Activated CD4-positive, alpha-beta T cell treated with anti-CD3 and anti-CD28 coated beads, Interleukin-10, Interleukin-2, amounts not matched to agents 100 ng/mL and 50 ng/mL, durations not matched to agents 16 hours and 8 hours (primary cell): ENCODE results near the gene IRF2.

Source experiments
- DNase-seq: peaks from one replicate; pipeline ENCODE4 v3.0.0-alpha.2; 2020

IRF2 gene

GRCh38 chr4:184474263-184475095 is at the start of gene IRF2:
Gene IRF2 (minus strand): TSS chr4:184474550. CDS start chr4:184429064, 45,486 bp downstream.
- peak; percentile 99 for DNase-seq

DNA sequence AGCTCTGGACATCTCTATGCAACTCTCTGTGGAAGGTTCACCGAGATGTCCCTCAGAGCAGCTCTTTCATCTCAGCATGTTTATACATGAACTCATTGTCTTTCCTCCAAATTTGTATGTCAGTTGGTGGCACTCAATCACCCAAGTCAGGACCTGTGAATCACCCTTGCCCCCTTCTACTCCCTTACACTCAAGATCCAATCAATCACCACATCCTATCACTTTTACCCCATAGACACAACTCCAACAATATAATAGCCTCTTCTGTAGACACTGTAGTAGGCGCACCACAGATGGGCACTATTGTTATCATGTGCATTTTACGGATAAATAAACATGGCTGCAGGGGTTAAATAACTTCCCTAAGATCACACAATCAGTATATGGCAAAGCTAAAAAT is 41.3 kb upstream of the IRF2 start:
- peak; percentile 43 for DNase-seq

DNA sequence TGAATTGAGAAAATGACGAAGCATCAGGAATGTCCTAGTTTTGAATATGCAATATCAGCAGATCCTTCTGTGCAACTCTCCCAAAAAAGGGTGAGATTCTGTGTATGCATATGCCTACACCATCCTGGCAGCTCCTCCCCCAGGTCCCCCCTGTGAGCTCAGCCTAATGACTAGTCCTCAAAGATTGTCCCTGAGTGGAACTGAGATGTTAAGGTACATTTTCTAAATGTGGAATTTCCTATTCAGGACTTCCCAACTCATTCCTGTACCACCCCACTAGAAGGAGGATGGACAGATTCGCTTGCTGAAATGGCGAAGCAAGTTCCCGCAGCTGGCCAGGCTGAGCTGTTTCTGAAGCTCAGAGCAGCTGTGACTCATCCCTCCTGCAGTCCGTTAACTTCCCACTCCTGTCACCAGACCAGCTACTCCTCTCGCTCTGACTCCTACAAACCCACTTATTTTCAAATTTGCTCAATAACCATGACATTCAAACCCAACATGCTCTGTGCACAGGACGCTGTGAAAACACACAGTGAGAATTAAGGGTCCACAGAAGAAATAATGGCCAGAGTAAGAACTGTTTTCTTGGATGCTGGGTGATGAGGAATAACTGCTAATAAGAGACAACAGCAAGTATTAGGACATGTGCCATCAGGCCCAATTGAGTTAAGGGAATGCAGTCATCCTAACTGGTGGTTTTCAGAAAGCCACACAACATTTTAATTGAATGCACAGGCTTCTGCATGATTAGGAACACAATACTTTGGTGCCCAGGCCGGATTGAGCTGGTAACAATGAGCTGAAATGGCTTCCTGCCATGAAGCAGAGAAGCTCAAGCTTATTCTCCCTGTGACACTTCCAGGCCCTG is 40.0 kb upstream of the IRF2 start:
- peak; percentile 98 for DNase-seq

DNA sequence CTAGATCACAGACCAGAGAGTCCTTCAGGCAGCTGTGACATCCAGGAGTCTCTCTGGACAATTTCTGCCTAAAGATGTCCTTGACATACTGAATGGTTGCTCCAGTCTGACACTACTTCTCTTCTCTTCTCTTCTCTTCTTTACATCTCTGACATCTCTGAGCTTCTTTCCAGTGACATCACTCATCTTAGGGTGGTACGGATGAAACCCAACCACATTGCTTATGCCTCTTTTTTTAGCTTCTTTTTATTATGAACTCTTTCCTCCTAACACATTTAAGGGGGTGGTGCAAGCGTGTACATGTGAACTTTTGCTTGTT is 39.4 kb upstream of the IRF2 start:
- no peak for DNase-seq

GRCh38 chr4:184511156-184511555 is 36.8 kb upstream of the IRF2 start:
- DNase-seq, result no peak

DNA sequence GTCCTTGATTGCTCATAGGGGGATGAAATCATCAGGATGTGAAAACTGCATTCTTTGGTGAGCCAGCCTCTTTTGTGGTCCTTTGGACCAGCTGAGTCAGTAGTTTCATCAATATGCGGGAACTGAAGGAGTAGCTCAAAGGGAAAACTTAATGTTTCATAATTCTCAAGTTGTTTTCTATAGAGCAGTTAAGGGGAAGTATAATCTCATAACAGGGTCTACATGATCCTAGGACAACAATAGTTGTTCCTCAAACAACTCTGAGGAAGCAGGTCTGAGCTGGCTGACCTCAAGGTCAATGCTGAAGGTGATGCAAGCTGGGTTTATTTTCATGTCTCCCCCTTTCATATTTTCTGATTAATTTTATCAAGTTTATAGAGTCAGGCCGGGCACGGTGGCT is 36.1 kb upstream of the IRF2 start:
- no peak for DNase-seq

- peak; percentile 87 for DNase-seq
These were observed 32.3 kb upstream of the IRF2 start for GRCh38 chr4:184506527-184507121.

DNA sequence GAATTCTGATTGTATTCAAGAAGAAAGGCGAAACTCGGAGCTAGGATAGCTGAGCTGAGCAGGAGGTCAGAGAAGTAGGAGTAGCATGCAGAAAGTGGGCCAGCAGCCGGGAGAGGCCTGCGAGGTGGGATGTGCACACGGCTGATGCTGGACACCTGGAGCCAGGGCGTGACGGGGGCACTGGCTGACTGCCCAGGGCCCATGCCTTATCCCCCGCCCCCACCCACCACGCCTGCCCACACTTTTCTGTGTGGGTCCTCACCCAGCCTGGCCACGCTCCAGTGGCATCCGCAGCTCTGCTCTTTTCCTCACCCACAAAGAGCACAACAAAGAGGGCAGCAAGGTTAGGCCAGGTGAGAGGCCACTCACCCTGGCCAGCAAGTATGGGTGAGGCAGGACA is 30.0 kb upstream of the IRF2 start:
- no peak for DNase-seq

- DNase-seq, result peak; percentile 72
These were observed 29.5 kb upstream of the IRF2 start for GRCh38 chr4:184503869-184504300.

DNA sequence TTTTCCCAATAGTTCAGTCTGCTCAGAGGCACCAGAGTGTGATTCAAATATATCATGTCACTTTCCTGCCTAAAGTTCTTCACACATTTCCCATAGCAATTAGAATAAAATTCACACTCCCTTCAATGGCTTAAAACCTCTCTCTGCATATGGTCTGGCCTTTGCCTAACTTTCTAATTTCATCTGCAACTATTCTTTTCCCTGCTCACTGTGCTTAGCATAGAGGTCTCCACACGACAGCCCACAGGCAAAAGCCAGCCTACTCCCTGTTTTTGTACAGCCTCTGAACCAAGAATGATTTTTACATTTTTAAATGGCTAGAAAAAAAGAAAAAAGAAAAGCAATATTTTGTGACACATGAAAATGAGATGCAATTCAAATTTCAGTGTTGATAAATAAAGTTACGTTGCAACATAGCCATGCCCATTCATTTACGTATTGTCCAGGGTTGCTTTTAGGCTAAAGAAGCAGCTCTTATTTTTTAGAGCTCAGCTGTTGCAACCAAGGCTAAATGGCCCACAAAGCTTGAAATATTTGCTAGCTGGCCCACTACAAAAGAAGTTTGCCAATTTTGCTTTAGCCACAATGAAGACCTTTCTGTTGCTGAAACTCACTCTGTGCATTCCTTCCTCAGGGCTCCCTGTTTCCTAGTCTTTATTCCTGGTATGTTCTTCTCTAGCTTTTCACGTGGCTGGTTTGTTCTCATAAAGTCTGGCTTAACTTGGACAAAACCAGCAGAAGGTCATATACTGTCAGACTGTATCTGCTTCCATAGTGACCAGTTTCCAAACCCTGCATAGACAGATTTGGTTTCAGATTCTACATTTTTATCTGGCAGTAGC is 26.6 kb upstream of the IRF2 start:
- no peak for DNase-seq

GRCh38 chr4:184499996-184500395 is 25.6 kb upstream of the IRF2 start:
- DNase-seq, result no peak

GRCh38 chr4:184498598-184498997 is 24.2 kb upstream of the IRF2 start:
- no peak for DNase-seq

- DNase-seq, result no peak
These were observed 15.4 kb upstream of the IRF2 start for GRCh38 chr4:184489771-184490170.

DNA sequence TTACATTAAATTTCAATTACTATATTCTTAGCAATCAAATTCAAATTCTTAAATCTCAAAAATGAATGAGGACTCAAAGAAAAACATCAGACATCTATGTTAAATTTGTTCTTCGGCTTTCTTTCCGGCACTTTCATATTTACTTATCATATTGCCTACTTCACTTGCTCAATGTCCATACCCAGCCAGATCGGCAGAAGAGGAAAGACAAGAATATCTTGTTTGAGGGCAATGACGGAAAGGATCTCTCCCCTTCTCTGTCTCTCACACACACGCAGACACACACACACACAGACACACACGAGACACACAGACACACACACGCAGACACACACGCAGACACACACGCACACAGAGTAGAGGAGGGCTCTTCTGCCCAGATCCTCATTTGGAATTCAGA is 13.2 kb upstream of the IRF2 start:
- DNase-seq, result no peak

DNA sequence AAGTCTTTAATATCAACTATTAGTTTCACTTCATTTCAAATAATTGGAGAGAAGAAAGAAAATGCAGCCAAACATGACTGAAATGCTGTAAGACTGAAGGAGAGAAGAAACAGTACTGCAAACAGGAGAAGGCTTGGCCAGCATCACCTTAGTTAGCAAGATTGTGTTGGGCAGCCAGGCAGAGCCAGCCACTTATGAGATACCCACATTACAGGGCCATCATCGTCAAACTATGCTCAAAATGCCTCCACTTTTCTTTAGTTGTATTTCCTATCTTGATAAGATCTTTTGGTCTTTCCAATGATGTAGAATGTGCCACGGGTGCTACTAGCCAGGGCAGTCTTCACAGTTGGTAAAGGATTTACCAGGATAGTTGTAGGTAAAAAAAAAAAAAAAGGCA is 10.9 kb upstream of the IRF2 start:
- no peak for DNase-seq

DNA sequence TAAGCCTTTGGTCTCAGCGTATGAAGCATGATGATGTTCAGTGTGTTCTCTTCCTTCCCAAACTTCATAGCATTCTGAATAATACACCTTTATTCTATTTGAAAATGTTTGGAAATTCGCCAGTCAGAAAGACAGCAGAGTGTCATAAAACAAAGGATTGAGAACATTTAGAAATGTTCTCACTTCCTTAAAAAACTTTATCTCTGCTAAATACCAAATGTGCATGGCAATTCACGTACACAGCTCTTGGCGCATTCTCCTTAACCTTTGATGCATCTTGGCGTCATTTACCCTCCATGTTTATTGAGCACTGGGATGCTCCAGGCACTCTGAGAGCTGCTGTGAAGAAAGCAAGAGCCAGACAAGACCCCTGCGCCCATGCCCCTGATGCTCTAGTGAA is 7.2 kb upstream of the IRF2 start:
- no peak for DNase-seq

DNA sequence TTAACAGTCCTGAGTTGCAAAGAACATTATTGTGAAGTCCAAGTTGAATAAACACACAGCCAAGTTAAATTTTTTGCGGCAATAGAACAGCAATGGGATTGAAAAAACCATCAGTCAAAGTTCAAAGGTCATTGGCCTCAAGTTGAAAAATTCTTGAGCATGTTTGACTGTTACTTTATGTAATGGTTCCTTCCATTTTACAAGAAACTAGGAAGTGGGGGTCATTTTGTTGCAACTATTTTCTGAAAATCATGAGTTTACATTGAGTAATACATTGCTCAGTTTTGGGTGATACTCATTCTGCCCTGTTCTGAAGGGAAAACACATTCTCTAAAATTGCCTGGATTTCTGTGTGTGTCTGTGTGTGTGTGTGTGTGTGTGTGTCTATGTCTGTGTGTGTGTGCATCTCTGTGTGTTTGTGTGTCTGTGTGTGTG is 5.2 kb upstream of the IRF2 start:
- no peak for DNase-seq

DNA sequence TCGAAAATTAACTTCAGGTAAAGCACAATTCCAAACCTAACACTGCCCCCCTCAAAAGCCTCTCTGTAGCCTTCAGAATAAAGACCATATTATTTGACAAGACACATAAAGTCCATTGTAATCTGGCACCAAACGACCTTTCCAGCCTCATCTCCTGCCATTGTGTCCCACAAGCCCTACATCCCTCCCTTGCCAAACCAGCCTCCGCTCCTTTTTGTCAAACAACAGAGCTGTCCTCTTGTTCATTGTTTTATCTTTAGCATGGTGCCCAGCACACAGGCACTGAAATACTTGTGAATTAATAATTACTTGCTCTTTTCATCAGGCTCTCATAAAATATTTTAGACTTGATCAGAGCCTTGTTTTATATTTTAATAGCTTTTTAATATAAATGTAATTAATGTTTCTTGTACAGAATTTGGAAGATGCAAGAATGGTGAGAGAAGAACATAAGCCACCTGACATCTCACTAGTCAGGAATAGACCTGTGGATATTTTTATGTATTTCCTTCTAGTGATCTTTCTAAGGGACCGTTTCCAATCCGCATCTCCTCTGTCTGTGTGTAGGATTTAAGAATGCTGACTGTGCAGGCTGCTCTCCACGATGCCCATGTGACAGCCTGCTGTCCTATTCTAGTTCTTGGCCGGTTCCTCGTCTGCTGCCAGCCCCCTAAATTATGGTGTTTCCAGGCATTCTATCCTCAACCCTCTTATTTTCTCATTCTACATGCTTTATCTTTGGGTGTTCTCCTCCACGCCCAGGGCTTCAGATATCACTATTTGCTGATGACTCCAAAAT is 3.0 kb upstream of the IRF2 start:
- DNase-seq, result no peak

DNA sequence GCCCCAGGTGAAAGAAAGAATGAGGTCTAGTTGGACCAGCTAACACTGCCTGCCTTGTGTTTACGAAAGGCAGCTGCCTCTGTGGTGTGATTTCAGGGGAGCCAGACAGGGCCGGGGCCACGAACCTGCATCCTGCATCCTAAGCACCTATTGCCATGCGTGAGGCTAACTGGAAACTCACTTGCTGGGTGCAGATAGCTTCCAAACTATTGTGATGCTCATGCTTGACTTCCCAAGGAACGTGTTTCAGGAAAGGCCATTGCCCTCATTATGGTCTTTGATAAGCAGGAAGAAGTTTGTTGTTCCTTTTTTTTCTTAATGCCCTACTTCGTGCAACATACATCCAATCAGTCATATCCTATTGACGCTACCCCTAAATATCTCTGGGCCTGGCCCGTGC is 2.3 kb upstream of the IRF2 start:
- DNase-seq, result peak; percentile 61

GRCh38 chr4:184475498-184475897 is 1.1 kb upstream of the IRF2 start:
- no peak for DNase-seq

- peak; percentile 72 for DNase-seq
These were observed 729 bp upstream of the IRF2 start for GRCh38 chr4:184475096-184475461.
